ENCODE measurements around the gene ZMIZ2. TPM values are rescaled to one million over a fixed set of nuclear protein-coding genes. Genes with fewer than 3 reads are reported as not detected.
A peak's percentile ranks its signal among the peaks of the same experiment; 100 is the strongest.

ZMIZ2 gene
- total RNA-seq, 2 experiments from 2014 or later = 84.7 to 92.3 TPM

GRCh38 chr7:44789990-44790389 lies 41.3 kb downstream of the ZMIZ2 start:
- H3K4me3 Mint-ChIP-seq = no peak overlapping the region
- ChIA-PET CTCF (no interaction called here), POLR2A (no interaction called here)
- no peaks in the 10 kb centered on the region for H3K36me3 Mint-ChIP-seq
- H3K9me3 Mint-ChIP-seq = no peaks in the 10 kb centered on the region
- no peak overlapping the region for H3K27ac Mint-ChIP-seq
- no peaks in the 10 kb centered on the region for H3K4me1 Mint-ChIP-seq (ENCODE audit: low read depth)
- DNase-seq = no peak
- intact Hi-C loops (cut with micrococcal nuclease) = no loop called here
- no peaks in the 10 kb centered on the region for H3K27me3 Mint-ChIP-seq

DNA sequence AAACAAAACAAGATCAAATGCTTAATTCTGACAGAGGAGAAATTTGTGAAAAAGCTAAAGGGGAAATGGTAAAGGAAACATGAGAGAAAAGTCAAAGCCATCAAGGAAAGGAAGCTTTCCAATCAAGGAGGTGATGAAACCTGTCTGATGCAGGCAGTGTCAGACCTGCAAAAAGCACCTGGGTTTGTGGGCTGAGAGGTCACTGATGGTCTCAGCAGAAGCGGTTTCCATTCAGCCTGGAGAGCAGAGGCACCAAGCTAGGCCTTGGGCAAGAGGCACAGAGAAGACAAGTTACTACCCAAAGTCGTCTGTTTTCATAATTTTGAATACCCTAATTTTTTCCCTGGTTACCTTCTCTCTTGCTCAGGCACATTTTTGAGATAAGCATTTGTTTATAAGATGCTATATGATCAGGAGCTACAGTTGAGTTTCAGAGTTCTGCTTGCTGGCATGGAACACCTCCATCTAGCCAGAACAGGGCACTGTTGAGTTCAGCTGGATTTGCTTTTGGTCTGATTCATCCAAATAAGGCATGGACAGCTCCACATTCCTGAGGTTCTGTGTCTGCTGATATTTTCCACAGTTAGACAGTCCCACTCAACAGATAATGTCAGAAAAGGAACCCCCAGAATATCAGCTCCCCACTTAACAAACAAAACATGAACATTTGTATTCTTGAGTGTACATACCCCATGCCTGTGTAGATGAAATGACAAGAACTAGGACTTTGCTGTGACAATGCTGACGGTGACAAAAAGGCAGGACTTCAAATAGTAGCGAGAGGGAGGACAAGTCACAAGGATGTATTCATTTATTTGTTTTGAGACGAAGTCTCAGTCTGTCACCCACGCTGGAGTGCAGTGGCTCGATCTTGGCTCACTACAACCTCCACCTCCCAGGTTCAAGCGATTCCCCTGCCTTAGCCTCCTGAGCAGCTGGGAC lies 42.9 kb downstream of the ZMIZ2 start:
- no peaks in the 10 kb centered on the region for H3K9me3 Mint-ChIP-seq
- DNase-seq = no peak
- ChIA-PET POLR2A (interaction anchor here (1.3 kb wide), 1 partner anchor 14 kb away, joined by 4 read pairs; no protein-coding TSS in a partner anchor), CTCF (interaction anchor here (0.7 kb wide), 1 partner anchor 200 kb away, joined by 3 read pairs; no protein-coding TSS in a partner anchor)
- no peaks in the 10 kb centered on the region for H3K27me3 Mint-ChIP-seq
- peaks cover 2% of the 10 kb centered on the region for H3K4me1 Mint-ChIP-seq (ENCODE audit: low read depth)
- intact Hi-C loops (cut with micrococcal nuclease) = no loop called here
- no peak overlapping the region for H3K4me3 Mint-ChIP-seq
- H3K36me3 Mint-ChIP-seq = peaks cover 3% of the 10 kb centered on the region
- H3K27ac Mint-ChIP-seq = no peak overlapping the region

- H3K4me1 Mint-ChIP-seq (ENCODE audit: low read depth) = peaks cover 7% of the 10 kb centered on the region
- intact Hi-C loops (cut with micrococcal nuclease) = no loop called here
- peaks cover 24% of the 10 kb centered on the region for H3K36me3 Mint-ChIP-seq
- H3K27ac Mint-ChIP-seq = no peak overlapping the region
- ChIA-PET POLR2A (no interaction called here), CTCF (no interaction called here)
- no peaks in the 10 kb centered on the region for H3K27me3 Mint-ChIP-seq
- H3K4me3 Mint-ChIP-seq = no peak overlapping the region
- no peak for DNase-seq
- H3K9me3 Mint-ChIP-seq = no peaks in the 10 kb centered on the region
Observed at GRCh38 chr7:44793919-44794318, 45.3 kb downstream of the ZMIZ2 start.

- H3K9me3 Mint-ChIP-seq = no peaks in the 10 kb centered on the region
- H3K27ac Mint-ChIP-seq = no peak overlapping the region
- H3K4me1 Mint-ChIP-seq (ENCODE audit: low read depth) = peaks cover 8% of the 10 kb centered on the region
- no peak overlapping the region for H3K4me3 Mint-ChIP-seq
- H3K36me3 Mint-ChIP-seq = peaks cover 26% of the 10 kb centered on the region
- no peaks in the 10 kb centered on the region for H3K27me3 Mint-ChIP-seq
- no peak for DNase-seq
- intact Hi-C loops (cut with micrococcal nuclease) = no loop called here
- ChIA-PET CTCF (interaction anchor here (0.6 to 1.6 kb wide), 2 partner anchors 52 to 203 kb away, joined by 3 read pairs; no protein-coding TSS in a partner anchor), POLR2A (no interaction called here)
Observed at GRCh38 chr7:44794331-44794730, 45.7 kb downstream of the ZMIZ2 start.

DNA sequence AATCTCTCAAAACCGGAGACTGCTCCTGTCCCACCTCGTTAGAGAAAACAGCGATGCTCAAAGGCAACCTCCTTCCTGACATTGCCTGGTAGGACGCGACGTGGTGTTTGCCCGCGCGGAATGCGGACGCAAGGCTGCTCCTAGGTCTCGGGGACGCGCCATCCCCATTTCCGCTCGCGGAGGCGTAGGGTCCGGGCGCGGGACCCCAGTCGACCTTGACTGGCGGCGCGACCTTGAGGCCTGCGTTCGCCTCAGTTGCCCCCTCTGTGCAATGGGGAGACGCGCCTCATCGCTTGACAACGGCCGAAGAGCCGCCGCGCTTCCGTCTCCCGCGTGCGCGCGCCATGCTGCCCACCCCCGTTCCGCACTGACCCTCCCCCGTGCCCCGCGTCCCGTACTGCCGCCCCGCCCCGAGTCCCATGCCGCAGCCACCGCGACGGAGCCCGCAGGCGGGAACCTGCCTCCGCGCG lies 47.4 kb downstream of the ZMIZ2 start:
- POLR2A ChIA-PET = interaction anchor here (3.9 kb wide), 1 partner anchor 162 kb away, joined by 15 read pairs; no protein-coding TSS in a partner anchor
- Mint-ChIP-seq H3K27me3 (no peaks in the 10 kb centered on the region), H3K4me3 (peak overlapping the region; percentile 97), H3K27ac (peak overlapping the region; percentile 99), H3K4me1 (ENCODE audit: low read depth) (peaks cover 22% of the 10 kb centered on the region), H3K36me3 (peaks cover 43% of the 10 kb centered on the region), H3K9me3 (no peaks in the 10 kb centered on the region)
- DNase-seq = no peak
- intact Hi-C loops (cut with micrococcal nuclease) = loop anchor here (1.0 to 5.0 kb wide), 10 partner anchors 48 to 335 kb away; partner anchors contain the start of genes H2AZ2, NUDCD3, OGDH and PURB
- CTCF ChIA-PET = no interaction called here

DNA sequence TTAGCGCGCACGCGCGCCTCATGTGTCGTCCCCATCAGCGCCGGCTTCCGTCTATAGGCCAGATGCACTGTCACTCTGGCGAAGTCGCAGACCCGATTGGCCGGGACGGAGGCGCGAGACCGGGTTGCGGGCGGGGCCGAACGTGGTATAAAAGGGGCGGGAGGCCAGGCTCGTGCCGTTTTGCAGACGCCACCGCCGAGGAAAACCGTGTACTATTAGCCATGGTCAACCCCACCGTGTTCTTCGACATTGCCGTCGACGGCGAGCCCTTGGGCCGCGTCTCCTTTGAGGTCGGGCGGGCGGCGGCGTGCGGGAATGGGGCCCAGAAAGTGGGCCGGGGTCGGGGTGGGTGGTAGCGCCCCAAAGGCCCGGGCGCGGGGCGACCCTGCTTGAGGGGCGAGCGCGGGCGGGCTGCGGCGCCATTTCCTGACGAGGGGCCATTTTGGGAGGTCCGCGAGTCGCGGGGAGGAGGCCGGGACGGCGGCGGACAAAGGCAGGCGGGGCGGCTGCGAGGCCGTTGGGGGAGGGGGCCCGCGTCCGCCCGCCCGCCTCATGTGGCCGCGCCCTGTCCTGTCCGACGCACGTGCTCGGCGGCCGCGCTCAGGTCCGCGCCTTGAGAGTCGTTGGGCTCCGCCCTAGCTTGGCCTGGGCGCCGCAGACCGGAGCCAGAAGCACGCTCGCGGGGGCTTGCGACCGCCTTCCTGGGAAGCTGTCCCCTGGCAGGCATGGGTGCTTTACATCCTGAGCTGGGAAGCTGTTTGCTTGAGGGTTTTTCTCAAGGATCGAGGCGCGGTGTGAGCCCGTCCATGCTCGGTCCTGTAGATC lies 48.1 kb downstream of the ZMIZ2 start, which contains the start of gene PPIA:
Gene PPIA (plus strand): TSS at position 178 of the 825 bp plus-strand sequence. CDS start 44 bp downstream, at position 222.
- CTCF ChIA-PET = interaction anchor here (0.9 kb wide), 1 partner anchor 190 kb away, joined by 3 read pairs; the partner anchor contains the start of gene OGDH
- intact Hi-C loops (cut with micrococcal nuclease) = loop anchor here (1.0 to 5.0 kb wide), 10 partner anchors 48 to 336 kb away; partner anchors contain the start of genes H2AZ2, NUDCD3, OGDH and PURB
- peaks cover 49% of the 10 kb centered on the region for H3K36me3 Mint-ChIP-seq

GRCh38 chr7:44797329-44798258 lies 48.9 kb downstream of the ZMIZ2 start:
- no peaks in the 10 kb centered on the region for H3K27me3 Mint-ChIP-seq
- peaks cover 57% of the 10 kb centered on the region for H3K36me3 Mint-ChIP-seq
- DNase-seq = peak; percentile 91
- ChIA-PET CTCF (interaction anchor here (0.6 to 1.7 kb wide), 15 partner anchors 36 to 338 kb away, joined by 3 to 10 read pairs (median 4); partner anchors contain the start of genes H2AZ2 and OGDH), POLR2A (interaction anchor here (0.6 to 3.9 kb wide), 30 partner anchors 20 to 313 kb away, joined by 3 to 34 read pairs (median 5); partner anchors contain the start of genes DDX56, H2AZ2, MYO1G and NUDCD3)
- H3K27ac Mint-ChIP-seq = peak overlapping the region; percentile 99
- H3K4me3 Mint-ChIP-seq = peak overlapping the region; percentile 97
- intact Hi-C loops (cut with micrococcal nuclease) = loop anchor here (2.0 to 5.0 kb wide), 4 partner anchors 63 to 337 kb away; partner anchors contain the start of genes NUDCD3 and TMED4
- peaks cover 31% of the 10 kb centered on the region for H3K4me1 Mint-ChIP-seq (ENCODE audit: low read depth)
- H3K9me3 Mint-ChIP-seq = no peaks in the 10 kb centered on the region

More for the DNA sequence above, 48.1 kb downstream of the ZMIZ2 start, which contains the start of gene PPIA:
- POLR2A ChIA-PET = interaction anchor here (0.6 to 3.9 kb wide), 17 partner anchors 27 to 314 kb away, joined by 3 to 34 read pairs (median 5); partner anchors contain the start of genes H2AZ2, OGDH, PURB and TMED4
- Mint-ChIP-seq H3K27me3 (no peaks in the 10 kb centered on the region), H3K9me3 (no peaks in the 10 kb centered on the region), H3K4me1 (ENCODE audit: low read depth) (peaks cover 29% of the 10 kb centered on the region), H3K27ac (peak within 1 kb of the TSS; percentile 99), H3K4me3 (peak within 1 kb of the TSS; percentile 97)
- DNase-seq = peak; percentile 99

DNA sequence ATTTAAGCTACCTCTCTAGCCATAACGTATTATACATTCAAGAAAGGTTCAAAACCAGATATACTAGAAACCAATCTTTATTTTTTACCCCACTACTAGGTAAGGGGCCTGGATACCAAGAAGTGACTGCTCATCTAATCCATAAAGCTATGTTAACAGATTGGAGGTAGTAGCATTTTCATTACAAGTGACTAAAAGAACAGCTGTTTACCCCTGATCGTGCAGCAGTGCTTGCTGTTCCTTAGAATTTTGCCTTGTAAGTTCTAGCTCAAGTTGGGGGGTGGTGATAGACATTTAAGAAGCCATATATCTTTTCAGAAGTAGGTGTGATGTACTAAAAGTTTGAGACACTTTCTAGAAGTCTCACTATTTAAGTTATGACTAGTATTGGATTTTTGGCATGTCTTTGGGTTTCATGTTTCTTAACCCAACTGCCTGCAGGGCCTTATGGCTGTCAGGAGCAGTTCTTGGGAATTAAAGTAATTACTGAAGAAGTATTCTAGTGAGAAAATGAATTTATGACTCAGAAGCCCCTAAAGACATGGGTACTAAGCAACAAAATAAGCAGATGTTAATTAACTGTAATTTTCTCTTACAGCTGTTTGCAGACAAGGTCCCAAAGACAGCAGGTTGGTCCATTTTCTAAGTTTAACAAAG lies 50.1 kb downstream of the ZMIZ2 start:
- ChIA-PET POLR2A (interaction anchor here (0.6 to 3.9 kb wide), 24 partner anchors 12 to 673 kb away, joined by 3 to 34 read pairs (median 6); partner anchors contain the start of genes DDX56, H2AZ2, MYO1G and NUDCD3), CTCF (interaction anchor here (0.6 to 1.7 kb wide), 16 partner anchors 37 to 337 kb away, joined by 3 to 10 read pairs (median 4); partner anchors contain the start of gene H2AZ2)
- peaks cover 31% of the 10 kb centered on the region for H3K4me1 Mint-ChIP-seq (ENCODE audit: low read depth)
- no peaks in the 10 kb centered on the region for H3K9me3 Mint-ChIP-seq
- DNase-seq = peak; percentile 25
- peak overlapping the region; percentile 97 for H3K4me3 Mint-ChIP-seq
- H3K36me3 Mint-ChIP-seq = peaks cover 62% of the 10 kb centered on the region
- H3K27ac Mint-ChIP-seq = peak overlapping the region; percentile 99
- intact Hi-C loops (cut with micrococcal nuclease) = loop anchor here (5.0 kb wide), 1 partner anchor 306 kb away; the partner anchor contains the start of gene NUDCD3
- H3K27me3 Mint-ChIP-seq = no peaks in the 10 kb centered on the region

GRCh38 chr7:44799939-44800338 lies 51.3 kb downstream of the ZMIZ2 start:
- no peaks in the 10 kb centered on the region for H3K27me3 Mint-ChIP-seq
- peak overlapping the region; percentile 13 for H3K4me3 Mint-ChIP-seq
- H3K9me3 Mint-ChIP-seq = no peaks in the 10 kb centered on the region
- intact Hi-C loops (cut with micrococcal nuclease) = loop anchor here (5.0 kb wide), 1 partner anchor 308 kb away; the partner anchor contains the start of gene NUDCD3
- H3K4me1 Mint-ChIP-seq (ENCODE audit: low read depth) = peaks cover 31% of the 10 kb centered on the region
- CTCF ChIA-PET = no interaction called here
- POLR2A ChIA-PET = interaction anchor here (0.6 to 3.9 kb wide), 4 partner anchors 24 to 756 kb away, joined by 3 to 15 read pairs (median 4); partner anchors contain the start of gene DBNL
- H3K27ac Mint-ChIP-seq = peak overlapping the region; percentile 72
- DNase-seq = no peak
- peaks cover 62% of the 10 kb centered on the region for H3K36me3 Mint-ChIP-seq

- Mint-ChIP-seq H3K27me3 (no peaks in the 10 kb centered on the region), H3K9me3 (no peaks in the 10 kb centered on the region), H3K4me3 (peak overlapping the region; percentile 26), H3K4me1 (ENCODE audit: low read depth) (peaks cover 29% of the 10 kb centered on the region), H3K27ac (peak overlapping the region; percentile 79), H3K36me3 (peaks cover 58% of the 10 kb centered on the region)
- ChIA-PET CTCF (no interaction called here), POLR2A (interaction anchor here (0.7 to 0.9 kb wide), 3 partner anchors 45 to 163 kb away, joined by 3 to 4 read pairs (median 4); no protein-coding TSS in a partner anchor)
- intact Hi-C loops (cut with micrococcal nuclease) = no loop called here
- DNase-seq = no peak
Observed at GRCh38 chr7:44801890-44802289, 53.2 kb downstream of the ZMIZ2 start.
